Lung (tissue), 12 donors: ENCODE results near the gene ZYG11B. TPM values are rescaled to one million over a fixed set of nuclear protein-coding genes. Genes with fewer than 3 reads are reported as not detected.

Experiments
- ATAC-seq: fragments of 200-7000 bp; cut with Tn5 transposase; one replicate; pipeline ENCODE4 v1.9.1; 2020; ENCODE audit warnings: moderate number of reproducible peaks; ENCODE audit not compliant: insufficient read depth, low FRiP score
- DNase-seq, 3 donors: peaks; one replicate each; pipeline ENCODE4 v3.0.0-alpha.2; 2013 to 2017
- H3K27ac ChIP-seq, 2 donors: one replicate each; pipeline ENCODE4 v1.5.1; 2013; ENCODE audit warnings: mild to moderate bottlenecking in 2 of 2, moderate library complexity in 2 of 2, control low read depth in 1 of 2, inconsistent platforms in 1 of 2, low read depth in 1 of 2, low read length in 1 of 2
- H3K27me3 ChIP-seq, 3 donors: one replicate each; pipeline ENCODE4 v1.5.1; 2013; ENCODE audit warnings: low read length in 2 of 3; ENCODE audit not compliant: control insufficient read depth in 3 of 3, insufficient read depth in 3 of 3
- H3K36me3 ChIP-seq, 4 donors: one replicate each; pipeline ENCODE4 v1.5.1; 2013; ENCODE audit warnings: low read length in 4 of 4, mild to moderate bottlenecking in 1 of 4, moderate library complexity in 1 of 4; ENCODE audit not compliant: control insufficient read depth in 4 of 4, insufficient read depth in 4 of 4
- H3K4me1 ChIP-seq, 5 donors: one replicate each; pipeline ENCODE4 v1.5.1; 2013; ENCODE audit warnings: low read length in 5 of 5, mild to moderate bottlenecking in 2 of 5, moderate library complexity in 1 of 5; ENCODE audit not compliant: control insufficient read depth in 5 of 5, insufficient read depth in 5 of 5
- H3K4me3 ChIP-seq: one replicate; pipeline ENCODE4 v1.5.1; 2013; ENCODE audit warnings: mild to moderate bottlenecking, control low read depth, moderate library complexity
- H3K9ac ChIP-seq, 2 donors: one replicate each; pipeline ENCODE4 v1.5.1; 2013; ENCODE audit warnings: low read length in 2 of 2, control low read depth in 1 of 2; ENCODE audit not compliant: insufficient read depth in 1 of 2
- H3K9me3 ChIP-seq, 4 donors: one replicate each; pipeline ENCODE4 v1.5.1; 2013; ENCODE audit warnings: low read length in 3 of 4, mild to moderate bottlenecking in 1 of 4, moderate library complexity in 1 of 4; ENCODE audit not compliant: control insufficient read depth in 4 of 4, insufficient read depth in 3 of 4
- CTCF ChIP-seq: IDR thresholded peaks from 2 replicates; pipeline ENCODE4 v1.5.1; 2012; ENCODE audit warnings: mild to moderate bottlenecking; ENCODE audit errors: control extremely low read depth, extremely low read depth
- WGBS, 2 donors: extraction: QIAGEN DNeasy Blood & Tissue Kit; methylation state at CpG; one replicate each; pipeline ENCODE4 v1.1.7; 2013; 5-methylcytosine and 5-hydroxymethylcytosine counted together
- polyA plus RNA-seq, 2 donors: library from polyadenylated mRNA; stranded (reverse); fragments of 200-250 nt; gene quantifications; one replicate each; pipeline ENCODE4 v1.2.1, GENCODE V29; 2013
- total RNA-seq, 2 donors: library from RNA; depleted of rRNA in 1 of 2; stranded (reverse); fragments of >200 nt in 1 of 2; gene quantifications; one replicate each; pipeline ENCODE4 v1.2.1, GENCODE V29; 2014 to 2021
- donor health status: control.
- donor health status: control.
- donor health status: Bipolar disorder and iron deficiency.
- donor health status: healthy.
- donor health status: DM: yes; HTN: yes; CAD: no.

The ZYG11B gene
- total and polyA plus RNA-seq, 4 donors: 5.7 to 39.0 (median 16.8) TPM

- no peak overlapping the region for H3K27ac ChIP-seq
- TF ChIP-seq CTCF: no peak
- no peak for ATAC-seq
- H3K4me1 ChIP-seq: peaks cover 0 to under 1% (median 0%) of the 10 kb centered on the region in 5 donors
- H3K9ac ChIP-seq: no peak overlapping the region
- no peaks in the 10 kb centered on the region for H3K9me3 ChIP-seq
- H3K36me3 ChIP-seq: no peaks in the 10 kb centered on the region
- H3K4me3 ChIP-seq: no peak overlapping the region
- WGBS, 2 donors: 92% methylated on average over 5 of the region's 5 CpGs
- DNase-seq: no peak
- H3K27me3 ChIP-seq: peaks cover 0 to 11% (median 8%) of the 10 kb centered on the region in 3 donors
These were observed 122.2 kb downstream of the ZYG11B start for GRCh38 chr1:52848423-52848822.

- no peak for ATAC-seq
- no peak for TF ChIP-seq CTCF
- Histone ChIP-seq H3K4me1 (no peaks in the 10 kb centered on the region), H3K9me3 (no peaks in the 10 kb centered on the region), H3K9ac (no peak overlapping the region), H3K4me3 (no peak overlapping the region), H3K27me3 (no peaks in the 10 kb centered on the region), H3K36me3 (no peaks in the 10 kb centered on the region), H3K27ac (no peak overlapping the region)
- DNase-seq: no peak
- 91 to 94% methylated on average over 4 of the region's 4 CpGs for WGBS, 2 donors
These were observed 124.7 kb downstream of the ZYG11B start for GRCh38 chr1:52850951-52851350.

GRCh38 chr1:52852854-52853253 lies 126.6 kb downstream of the ZYG11B start:
- DNase-seq: no peak
- no peak overlapping the region for H3K9ac ChIP-seq

More at GRCh38 chr1:52852854-52853253, 126.6 kb downstream of the ZYG11B start:
- H3K9me3 ChIP-seq: no peaks in the 10 kb centered on the region
- 83 to 91% methylated on average over 2 of the region's 2 CpGs for WGBS, 2 donors
- H3K27me3 ChIP-seq: no peaks in the 10 kb centered on the region
- TF ChIP-seq CTCF: no peak
- no peaks in the 10 kb centered on the region for H3K4me1 ChIP-seq
- ATAC-seq: no peak
- no peak overlapping the region for H3K4me3 ChIP-seq
- H3K27ac ChIP-seq: no peak overlapping the region
- no peaks in the 10 kb centered on the region for H3K36me3 ChIP-seq
